Motor neuron (in vitro differentiated cells): ENCODE results near the gene SART3. TPM values are rescaled to one million over a fixed set of nuclear protein-coding genes. Genes with fewer than 3 reads are reported as not detected.

ENCODE experiments used
- ATAC-seq, 8 experiments: fragments of 200-7000 bp; cut with Tn5 transposase; replicated peaks in 6 of 8; 2 replicates each; pipeline ENCODE4 v1.8.0; 2021; ENCODE audit warnings: mild to moderate bottlenecking in 8 of 8, moderate library complexity in 8 of 8
- H3K27ac ChIP-seq, 2 donors: fragments of 250-450 bp; sonication (Bioruptor Pico); 2 replicates each; pipeline ENCODE4 v1.9.0; 2021; ENCODE audit warnings: antibody characterized with exemption in 2 of 2, mild to moderate bottlenecking in 2 of 2, moderate library complexity in 1 of 2
- H3K4me1 ChIP-seq, 2 donors: fragments of 250-450 bp; sonication (Bioruptor Pico); replicated peaks in 1 of 2; 2 replicates each; pipeline ENCODE4 v1.6.1; 2021; ENCODE audit warnings: antibody characterized with exemption in 2 of 2, mild to moderate bottlenecking in 2 of 2, moderate library complexity in 1 of 2
- H3K4me3 ChIP-seq, 5 donors: fragments of 250-450 bp; sonication (Bioruptor Pico); 2 replicates each; pipeline ENCODE4 v1.9.0; 2021; ENCODE audit warnings: antibody characterized with exemption in 5 of 5, mild to moderate bottlenecking in 5 of 5, moderate library complexity in 4 of 5
- WGBS, 10 experiments: fragments of 450-650 bp; shearing (Covaris generic); methylation state at CpG; one replicate each; pipeline ENCODE4 v1.0.0; 2022; 5-methylcytosine and 5-hydroxymethylcytosine counted together
- in situ Hi-C, 9 experiments: fragments of 400-800 bp; cut with MboI; loops; one replicate each; pipeline ENCODE4 v1.15.0; 2021; ENCODE audit warnings: low sequenced_read_pairs in 9 of 9, low pct_unique_long_range_greater_than_20kb in 2 of 9; ENCODE audit not compliant: unreplicated experiment in 9 of 9
- total RNA-seq, 8 experiments: library from RNA; unstranded; fragments of 300-600 nt; gene quantifications; 2 replicates each; pipeline versions ENCODE4 v1.2.3 to v1.2.4, GENCODE V29; 2022

The SART3 gene
- total RNA-seq, 8 experiments from 2014 or later = 39.7 to 68.7 (median 46.1) TPM

DNA sequence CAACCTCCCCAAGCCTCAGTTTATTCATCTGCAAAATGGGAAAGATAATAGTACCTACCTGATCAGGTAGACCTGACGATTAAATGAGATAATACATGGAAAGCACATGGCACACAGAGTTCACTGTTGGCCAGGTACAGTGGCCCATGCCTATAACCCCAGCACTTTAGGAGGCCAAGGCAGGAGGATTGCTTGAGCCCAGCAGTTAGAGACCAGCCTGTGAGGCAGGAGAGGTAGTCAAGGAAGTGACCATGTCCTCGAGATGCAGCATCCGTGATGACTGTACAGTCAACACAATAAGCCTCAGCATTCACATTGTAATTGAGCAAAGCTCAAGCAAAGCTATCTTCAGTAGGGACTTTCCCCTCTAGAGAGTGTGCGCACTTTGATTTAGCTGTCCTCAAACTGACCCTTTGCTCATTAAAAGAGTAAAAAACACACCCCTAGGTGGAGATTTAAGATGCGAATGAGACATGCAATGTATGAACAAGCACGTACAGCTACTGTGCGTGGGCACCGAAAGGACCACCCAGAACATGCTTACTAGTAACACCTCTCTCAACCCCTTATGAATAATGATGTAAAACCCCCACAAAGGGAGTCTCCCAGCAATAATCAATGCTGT lies 11.3 kb upstream of the SART3 start:
- Histone ChIP-seq H3K27ac (no peak overlapping the region), H3K4me3 (no peak overlapping the region), H3K4me1 (no peaks in the 10 kb centered on the region)
- in situ Hi-C loops = no loop called here
- WGBS, 10 experiments = 0 to 100% (median 44%) methylated on average over 1 to 7 of the region's 8 CpGs; no CpG with 5 or more reads in 1 of the 10 experiments
- ATAC-seq = peak in 5 of 8 experiments; percentile 4 to 91 (median 86)

- H3K4me1 ChIP-seq = no peaks in the 10 kb centered on the region
- H3K4me3 ChIP-seq = no peak overlapping the region
- in situ Hi-C loops = no loop called here
- no peak overlapping the region for H3K27ac ChIP-seq
- 80 to 100% (median 94%) methylated on average over 1 to 5 of the region's 8 CpGs; no CpG with 5 or more reads in 4 of the 10 experiments for WGBS, 10 experiments
- ATAC-seq = peak in 1 of 8 experiments; percentile 3
Observed at GRCh38 chr12:108571609-108572165, 10.7 kb upstream of the SART3 start.

GRCh38 chr12:108570743-108571608 lies 10.0 kb upstream of the SART3 start:
- Histone ChIP-seq H3K4me3 (no peak overlapping the region), H3K27ac (no peak overlapping the region), H3K4me1 (no peaks in the 10 kb centered on the region)
- in situ Hi-C loops = no loop called here
- 0 to 40% (median 0%) methylated on average over 1 to 2 of the region's 3 CpGs; no CpG with 5 or more reads in 4 of the 10 experiments for WGBS, 10 experiments
- peak in 2 of 8 experiments; percentile 5 to 30 for ATAC-seq

GRCh38 chr12:108568338-108569154 lies 7.6 kb upstream of the SART3 start:
- 40 to 100% (median 85%) methylated on average over 1 to 9 of the region's 10 CpGs; no CpG with 5 or more reads in 1 of the 10 experiments for WGBS, 10 experiments
- Histone ChIP-seq H3K4me3 (no peak overlapping the region), H3K27ac (no peak overlapping the region), H3K4me1 (peaks cover 2% of the 10 kb centered on the region in 2 donors)
- no peak for ATAC-seq
- in situ Hi-C loops = loop anchor here in 1 of 9 experiments (10.0 kb wide), 1 partner anchor 46 kb away; no protein-coding TSS in a partner anchor

- no peak overlapping the region for H3K4me3 ChIP-seq
- in situ Hi-C loops = loop anchor here in 1 of 9 experiments (10.0 kb wide), 1 partner anchor 47 kb away; no protein-coding TSS in a partner anchor
- H3K4me1 ChIP-seq = peaks cover 2% of the 10 kb centered on the region in 2 donors
- 33 to 100% (median 88%) methylated on average over 1 to 6 of the region's 7 CpGs; no CpG with 5 or more reads in 1 of the 10 experiments for WGBS, 10 experiments
- no peak overlapping the region for H3K27ac ChIP-seq
- ATAC-seq = no peak
Observed at GRCh38 chr12:108567406-108568337, 6.7 kb upstream of the SART3 start.

DNA sequence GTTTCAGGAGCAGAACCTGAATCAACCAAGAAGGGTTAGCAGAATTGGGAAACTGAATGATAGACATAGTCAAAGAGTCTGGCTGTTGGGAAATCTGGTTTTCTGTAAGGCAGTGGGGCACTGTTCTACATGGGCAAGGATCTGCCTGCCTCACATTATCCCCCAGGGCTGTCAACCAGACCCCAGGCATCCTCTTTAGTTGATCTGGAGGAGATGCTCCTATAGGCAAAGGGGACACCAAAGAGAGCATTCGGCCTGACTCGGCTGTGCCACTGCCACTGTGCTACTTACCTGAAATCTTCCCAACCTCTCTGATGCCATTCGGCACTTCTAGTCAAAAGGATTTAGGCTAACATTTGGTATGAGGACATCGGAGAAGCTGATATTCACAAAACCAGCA lies 5.5 kb upstream of the SART3 start:
- Histone ChIP-seq H3K27ac (no peak overlapping the region), H3K4me1 (peaks cover 2% of the 10 kb centered on the region in 2 donors), H3K4me3 (no peak overlapping the region)
- in situ Hi-C loops = loop anchor here in 1 of 9 experiments (10.0 kb wide), 1 partner anchor 48 kb away; no protein-coding TSS in a partner anchor
- no peak for ATAC-seq
- WGBS, 10 experiments = 79 to 100% (median 85%) methylated on average over 1 to 3 of the region's 4 CpGs; no CpG with 5 or more reads in 6 of the 10 experiments

- Histone ChIP-seq H3K27ac (no peak overlapping the region), H3K4me1 (peaks cover 2% of the 10 kb centered on the region in 2 donors), H3K4me3 (no peak overlapping the region)
- 0 to 100% methylated on average over 1 of the region's 2 CpGs; no CpG with 5 or more reads in 8 of the 10 experiments for WGBS, 10 experiments
- in situ Hi-C loops = loop anchor here in 1 of 9 experiments (10.0 kb wide), 1 partner anchor 49 kb away; no protein-coding TSS in a partner anchor
- ATAC-seq = no peak
Observed at GRCh38 chr12:108565976-108566375, 5.0 kb upstream of the SART3 start.

DNA sequence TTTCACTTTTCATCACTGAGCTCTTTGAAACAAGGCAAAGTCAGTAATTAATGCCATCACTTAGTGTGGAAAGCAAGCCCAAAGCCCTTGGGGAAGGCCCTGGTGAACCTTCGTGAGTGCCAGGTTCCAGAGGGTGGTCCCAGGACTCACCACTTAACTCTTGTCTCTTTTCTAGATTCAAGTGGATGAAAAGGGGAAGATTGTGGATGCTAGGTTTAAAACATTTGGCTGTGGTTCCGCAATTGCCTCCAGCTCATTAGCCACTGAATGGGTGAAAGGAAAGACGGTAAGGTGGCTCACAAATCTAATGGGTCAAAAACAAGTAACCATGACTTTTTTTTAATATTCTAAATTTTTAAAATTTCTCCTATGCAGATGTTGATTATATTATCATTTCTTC lies 4.2 kb upstream of the SART3 start:
- in situ Hi-C loops = loop anchor here in 1 of 9 experiments (10.0 kb wide), 1 partner anchor 50 kb away; no protein-coding TSS in a partner anchor
- Histone ChIP-seq H3K4me1 (peaks cover 2% of the 10 kb centered on the region in 2 donors), H3K4me3 (no peak overlapping the region), H3K27ac (no peak overlapping the region)
- WGBS, 10 experiments = 80 to 100% (median 92%) methylated on average over 2 to 3 of the region's 3 CpGs; no CpG with 5 or more reads in 2 of the 10 experiments
- no peak for ATAC-seq

- H3K4me1 ChIP-seq = peaks cover 5% of the 10 kb centered on the region in 2 donors
- H3K27ac ChIP-seq = no peak overlapping the region
- ATAC-seq = no peak
- in situ Hi-C loops = loop anchor here in 2 of 9 experiments (5.0 to 10.0 kb wide), 2 partner anchors 50 to 53 kb away; no protein-coding TSS in a partner anchor
- H3K4me3 ChIP-seq = no peak overlapping the region
Observed at GRCh38 chr12:108564724-108565123, 3.8 kb upstream of the SART3 start.

GRCh38 chr12:108563804-108564151 lies 2.8 kb upstream of the SART3 start:
- in situ Hi-C loops = loop anchor here in 2 of 9 experiments (5.0 to 10.0 kb wide), 2 partner anchors 51 to 54 kb away; no protein-coding TSS in a partner anchor
- 0 to 14% (median 0%) methylated on average over 1 of the region's 1 CpG; no CpG with 5 or more reads in 4 of the 10 experiments for WGBS, 10 experiments
- peak overlapping the region; percentile 48 to 49 for H3K27ac ChIP-seq
- peak overlapping the region; percentile 86 to 96 (median 88) for H3K4me3 ChIP-seq
- peaks cover 9 to 10% of the 10 kb centered on the region in 2 donors for H3K4me1 ChIP-seq
- no peak for ATAC-seq

- Histone ChIP-seq H3K4me1 (peaks cover 9 to 10% of the 10 kb centered on the region in 2 donors), H3K4me3 (peak overlapping the region; percentile 86 to 96 (median 88)), H3K27ac (peak overlapping the region; percentile 87 to 92)
- peak; percentile 31 to 57 (median 46) for ATAC-seq
- WGBS, 10 experiments = 0 to 5% (median 0%) methylated on average over 2 to 10 of the region's 14 CpGs; no CpG with 5 or more reads in 1 of the 10 experiments
- in situ Hi-C loops = loop anchor here in 2 of 9 experiments (5.0 to 10.0 kb wide), 2 partner anchors 52 to 54 kb away; no protein-coding TSS in a partner anchor
Observed at GRCh38 chr12:108563136-108563803, 2.3 kb upstream of the SART3 start.
